K562 (cell line): ENCODE data around the gene ADAMTS2. TPM values are rescaled to one million over a fixed set of nuclear protein-coding genes. Genes with fewer than 3 reads are reported as not detected.

Source experiments
- ATAC-seq: fragments of 200-7000 bp; cut with Tn5 transposase; 3 replicates; pipeline ENCODE4 v1.9.1; 2020; ENCODE audit warnings: moderate library complexity
- BruUV-seq: library from RNA; stranded (reverse); fragments of 400-500 nt; replicated peaks from 2 replicates; lab custom pipeline; 2021; lab: Mats Ljungman, UMichigan
- CTCF ChIA-PET: fragments of 300-600 bp; formaldehyde crosslinking; extraction: SDS; loops from one replicate; lab custom pipeline; 2021; ENCODE audit warnings: low intra/inter-chr PET ratio; lab: Yijun Ruan, JAX
- POLR2A ChIA-PET: fragments of 300-600, 350-650 bp; sonication (Branson Sonifier 250); formaldehyde crosslinking; extraction: SDS; loops from one replicate; lab custom pipeline; 2021; ENCODE audit warnings: antibody characterized with exemption, inconsistent platforms; lab: Yijun Ruan, JAX
- DNase-seq, 4 experiments: peaks; one replicate each; pipeline versions ENCODE4 v3.0.0 to v3.0.0-alpha.2; 2011 to 2018; ENCODE audit warnings: low spot score in 3 of 4, mixed read lengths in 3 of 4; ENCODE audit errors: extremely low read depth in 1 of 4
- FAIRE-seq: peaks from 2 replicates; lab custom pipeline; 2011; peaks lifted over from hg19 to GRCh38; lab: Jason Lieb, UNC
- H2AFZ ChIP-seq: 2 replicates; pipeline ENCODE4 v1.6.0; 2011; ENCODE audit warnings: low read depth, low read length, control low read depth, inconsistent platforms
- H3K27ac ChIP-seq: fragments of 200-600 bp; 3 replicates; pipeline ENCODE4 v1.8.0; 2011; ENCODE audit warnings: low read depth, mild to moderate bottlenecking, control low read depth, inconsistent platforms, low read length, moderate library complexity, mixed read lengths; ENCODE audit errors: extremely low read depth
- H3K27me3 ChIP-seq, 2 experiments: fragments of 300-600 bp in 1 of 2; 2 replicates in 1 of 2; 3 replicates in 1 of 2; pipeline versions ENCODE4 v1.6.0 to v1.8.0; 2011; ENCODE audit warnings: inconsistent platforms in 2 of 2, low read length in 2 of 2, mild to moderate bottlenecking in 1 of 2, mixed read lengths in 1 of 2, moderate library complexity in 1 of 2; ENCODE audit not compliant: control insufficient read depth in 2 of 2, insufficient read depth in 2 of 2
- H3K36me3 ChIP-seq: fragments of 300-600 bp; 3 replicates; pipeline ENCODE4 v1.8.0; 2011; ENCODE audit warnings: mild to moderate bottlenecking, low read length, inconsistent platforms; ENCODE audit not compliant: control insufficient read depth, insufficient read depth
- H3K4me1 ChIP-seq, 2 experiments: fragments of 200-600 bp in 1 of 2; replicated peaks in 1 of 2; 2 replicates in 1 of 2; 3 replicates in 1 of 2; pipeline versions ENCODE4 v1.5.1 to v1.8.0; 2011; ENCODE audit warnings: inconsistent platforms in 2 of 2, low read length in 2 of 2, mild to moderate bottlenecking in 1 of 2, mixed read lengths in 1 of 2, moderate library complexity in 1 of 2; ENCODE audit not compliant: control insufficient read depth in 2 of 2, insufficient read depth in 2 of 2
- H3K4me2 ChIP-seq: 2 replicates; pipeline ENCODE4 v1.6.1; 2011; ENCODE audit warnings: low read length, control low read depth, inconsistent platforms, mixed read lengths; ENCODE audit not compliant: insufficient read depth
- H3K4me3 ChIP-seq: fragments of 200-600 bp; sonication (generic), shearing (Covaris generic); 2 replicates; pipeline ENCODE4 v1.5.1; 2016; ENCODE audit warnings: control low read depth, inconsistent platforms
- H3K79me2 ChIP-seq: fragments of 200-600 bp; 3 replicates; pipeline ENCODE4 v1.8.0; 2011; ENCODE audit warnings: low read length, inconsistent platforms; ENCODE audit not compliant: control insufficient read depth, insufficient read depth
- H3K9ac ChIP-seq, 2 experiments: 2 replicates each; pipeline versions ENCODE4 v1.6.0 to v1.6.1; 2011; ENCODE audit warnings: low read depth in 2 of 2, low read length in 2 of 2, control low read depth in 1 of 2, inconsistent platforms in 1 of 2, mild to moderate bottlenecking in 1 of 2, mixed read lengths in 1 of 2; ENCODE audit not compliant: insufficient read depth in 1 of 2
- H3K9me1 ChIP-seq: one replicate; pipeline ENCODE4 v1.6.0; 2011; ENCODE audit warnings: inconsistent platforms, mild to moderate bottlenecking, low read length, moderate library complexity; ENCODE audit not compliant: control insufficient read depth, insufficient read depth
- H3K9me3 ChIP-seq: replicated peaks from 2 replicates; pipeline ENCODE4 v1.5.1; 2011; ENCODE audit warnings: low read depth, low read length, inconsistent platforms; ENCODE audit not compliant: control insufficient read depth, insufficient read depth
- H4K20me1 ChIP-seq: replicated peaks from 2 replicates; pipeline ENCODE4 v1.6.1; 2011; ENCODE audit warnings: low read length, inconsistent platforms, mixed read lengths; ENCODE audit not compliant: control insufficient read depth, insufficient read depth
- BHLHE40 ChIP-seq: IDR thresholded peaks from 2 replicates; pipeline ENCODE4 v1.6.1; 2011; ENCODE audit warnings: low read length, improper control_type of control experiment
- PHF20 ChIP-seq: fragments of 450-650 bp; IDR thresholded peaks from 2 replicates; pipeline ENCODE4 v1.6.1; 2018; ENCODE audit not compliant: partially characterized antibody
- POLR3A ChIP-seq: IDR thresholded peaks from 2 replicates; pipeline ENCODE4 v1.6.1; 2011; ENCODE audit warnings: borderline replicate concordance, mild to moderate bottlenecking, moderate library complexity; ENCODE audit not compliant: insufficient read length, insufficient read depth; ENCODE audit errors: extremely low read depth
- SMARCB1 ChIP-seq: IDR thresholded peaks from 2 replicates; pipeline ENCODE4 v1.6.1; 2011; ENCODE audit warnings: improper control_type of control experiment, low read depth; ENCODE audit not compliant: insufficient read length
- SREBF1 ChIP-seq: fragments of 150-350 bp; IDR thresholded peaks from 2 replicates; pipeline ENCODE4 v1.6.1; 2014; ENCODE audit warnings: antibody characterized with exemption, low read depth, low read length, borderline replicate concordance
- TFE3 ChIP-seq: fragments of 450-650 bp; formaldehyde crosslinking; IDR thresholded peaks from 2 replicates; pipeline ENCODE4 v1.4.0; 2020; ENCODE audit warnings: mild to moderate bottlenecking, mixed read lengths
- WGBS: fragments of 100-300 bp; shearing (Covaris generic); methylation state at CpG from one replicate; pipeline ENCODE4 v1.1.6; 2016; ENCODE audit warnings: low coverage, mixed read lengths; ENCODE audit not compliant: insufficient coverage; ENCODE audit errors: missing lambda C conversion rate; 5-methylcytosine and 5-hydroxymethylcytosine counted together
- in situ Hi-C: fragments of 300-500 bp; cut with MboI; formaldehyde crosslinking; loops from 4 replicates; pipeline ENCODE4 v1.15.0; 2018; ENCODE audit warnings: inconsistent platforms, mixed read lengths
- intact Hi-C: fragments of 100-400 bp; cut with micrococcal nuclease; formaldehyde crosslinking; loops from 2 replicates; pipeline ENCODE4 v1.14.2; 2022
- polyA plus RNA-seq, 8 experiments: library from polyadenylated mRNA; depleted of rRNA in 4 of 8; stranded (reverse) in 5 of 8; unstranded in 3 of 8; fragments of >200 nt; fragmentation: Nextera tagmentation in 2 of 8; fragmentation: Illumina TruSeq in 1 of 8; extraction: Ambion mirVana in 2 of 8; extraction: Trizol in 1 of 8; gene quantifications; 2 replicates each; pipeline versions ENCODE4 v1.2.1 to v1.2.3, GENCODE V29; 2011 to 2014; ENCODE audit warnings: inconsistent platforms in 1 of 8, missing spikeins in 1 of 8
- total RNA-seq, 7 experiments: library from RNA; depleted of rRNA in 6 of 7; stranded (reverse); fragments of >200 nt in 6 of 7; fragmentation: Illumina TruSeq in 2 of 7; extraction: Trizol in 2 of 7; gene quantifications; 2 replicates each; pipeline versions ENCODE4 v1.2.1 to v1.2.3, GENCODE V29; 2011 to 2021; ENCODE audit warnings: low replicate concordance in 1 of 7

Gene ADAMTS2
- total and polyA plus RNA-seq, 9 of the 15 experiments (the other 6 are each of a cell fraction or from before 2014, with no cell fraction given) = not detected

GRCh38 chr5:179229331-179229831 is 115.9 kb downstream of the ADAMTS2 start:
- Histone ChIP-seq H3K79me2 (no peaks in the 10 kb centered on the region), H3K9me1 (no peaks in the 10 kb centered on the region), H3K9ac (no peak overlapping the region), H3K27ac (no peak overlapping the region), H4K20me1 (peaks cover 4% of the 10 kb centered on the region), H3K9me3 (no peaks in the 10 kb centered on the region), H3K4me3 (no peak overlapping the region), H3K4me2 (no peak overlapping the region), H3K27me3 (peaks cover 21 to 77% of the 10 kb centered on the region in 2 experiments; a peak in 3 of 5 replicates), H2AFZ (no peak overlapping the region), H3K4me1 (no peaks in the 10 kb centered on the region), H3K36me3 (no peaks in the 10 kb centered on the region)
- BruUV-seq = no TSS peak
- intact Hi-C loops (no loop called here), in situ Hi-C loops (no loop called here)
- ATAC-seq (no peak), DNase-seq (no peak), FAIRE-seq (no peak)
- ChIA-PET POLR2A (interaction anchor here (0.6 to 0.7 kb wide), 3 partner anchors 47 to 206 kb away, joined by 3 to 4 read pairs (median 3); no protein-coding TSS in a partner anchor), CTCF (no interaction called here)
- TF ChIP-seq SREBF1 = no peak
- 3% methylated on average over 9 of the region's 20 CpGs for WGBS

- Histone ChIP-seq H2AFZ (no peak overlapping the region), H4K20me1 (peaks cover 4% of the 10 kb centered on the region), H3K36me3 (no peaks in the 10 kb centered on the region), H3K9ac (no peak overlapping the region; a peak in 1 of 4 replicates), H3K9me1 (no peaks in the 10 kb centered on the region), H3K9me3 (no peaks in the 10 kb centered on the region), H3K4me3 (no peak overlapping the region), H3K4me1 (no peaks in the 10 kb centered on the region), H3K27me3 (peaks cover 21 to 80% of the 10 kb centered on the region in 2 experiments; a peak in 3 of 5 replicates), H3K79me2 (no peaks in the 10 kb centered on the region), H3K4me2 (no peak overlapping the region), H3K27ac (no peak overlapping the region)
- WGBS = 1% methylated on average over 19 of the region's 20 CpGs
- ATAC-seq (no peak), DNase-seq (no peak), FAIRE-seq (no peak)
- TF ChIP-seq TFE3 (CRISPR knock-in tag) (no peak), BHLHE40 (peak; percentile 47; the same call in 1 of the 2 replicates), POLR3A (no peak), SMARCB1 (no peak), PHF20 (no peak)
- BruUV-seq = no TSS peak
- ChIA-PET CTCF (no interaction called here), POLR2A (interaction anchor here (0.6 to 0.7 kb wide), 2 partner anchors 48 to 207 kb away, joined by 3 to 4 read pairs; no protein-coding TSS in a partner anchor)
- in situ Hi-C loops (no loop called here), intact Hi-C loops (no loop called here)
These were observed 116.7 kb downstream of the ADAMTS2 start for GRCh38 chr5:179228341-179229121.
